ENCODE results near the gene PCDHB16. TPM values are rescaled to one million over a fixed set of nuclear protein-coding genes. Genes with fewer than 3 reads are reported as not detected.
"Not testable (repeated sequence)": the region's sequence is repeated elsewhere in the genome, so short reads cannot be mapped to it uniquely, and the experiment has no call there.

Gene PCDHB16
- polyA plus RNA-seq, 12 donors, result 2.8 to 6.3 (median 3.9) TPM; not detected in 1

- DNase-seq, result no peak
Measured at GRCh38 chr5:141223112-141223783, 41.1 kb downstream of the PCDHB16 start, which contains the start of gene PCDHB14. Gene PCDHB14, plus strand, starts transcription at chr5:141223343. Its CDS starts 163 bp downstream, at chr5:141223506.

GRCh38 chr5:141224844-141225243 lies 42.7 kb downstream of the PCDHB16 start:
- DNase-seq, result not testable (repeated sequence)

- DNase-seq, result not testable (repeated sequence)
Measured at GRCh38 chr5:141225421-141225820, 43.2 kb downstream of the PCDHB16 start.

GRCh38 chr5:141234109-141234667 lies 52.0 kb downstream of the PCDHB16 start:
- peak; percentile 18 for DNase-seq

Other genes with a start within 250 kb of the PCDHB16 start
- 1 to 10 TPM in 6 of 12 donors, under 1 TPM in 4, not detected in 2; 0.66 to 9.4 (median 1.1) TPM for gene PCDHAC2, start 215.9 kb upstream of the PCDHB16 start, polyA plus RNA-seq (ENCODE audit: insufficient read length in 12 of 12)
- under 1 TPM in 10 of 12 donors, not detected in 2; 0.05 to 0.23 (median 0.11) TPM for gene PCDHB1, start 131.0 kb upstream of the PCDHB16 start, polyA plus RNA-seq (ENCODE audit: insufficient read length in 12 of 12)
- gene PCDHB2, start 87.8 kb upstream of the PCDHB16 start, polyA plus RNA-seq (ENCODE audit: insufficient read length in 12 of 12), result 1 to 10 TPM in 11 of 12 donors, not detected in 1; 2.9 to 5.8 (median 4.2) TPM
- gene PCDHB3, start 81.9 kb upstream of the PCDHB16 start, polyA plus RNA-seq (ENCODE audit: insufficient read length in 12 of 12), result 1 to 10 TPM in 10 of 12 donors, not detected in 2; 1.4 to 2.4 (median 2.1) TPM
- 1 to 10 TPM in 10 of 12 donors, not detected in 2; 2.6 to 4.6 (median 3.2) TPM for gene PCDHB4, start 60.6 kb upstream of the PCDHB16 start, polyA plus RNA-seq (ENCODE audit: insufficient read length in 12 of 12)
- 1 to 10 TPM in 11 of 12 donors, not detected in 1; 3.1 to 5.1 (median 3.9) TPM for gene PCDHB5, start 47.2 kb upstream of the PCDHB16 start, polyA plus RNA-seq (ENCODE audit: insufficient read length in 12 of 12)
- gene PCDHB6, start 32.3 kb upstream of the PCDHB16 start, polyA plus RNA-seq (ENCODE audit: insufficient read length in 12 of 12), result 1 to 10 TPM in 11 of 12 donors, not detected in 1; 1.6 to 3.8 (median 1.9) TPM
- 1 to 10 TPM in 11 of 12 donors, not detected in 1; 1.8 to 3.3 (median 2.4) TPM for gene PCDHB7, start 9.7 kb upstream of the PCDHB16 start, polyA plus RNA-seq (ENCODE audit: insufficient read length in 12 of 12)
- gene PCDHB8, start 4.6 kb upstream of the PCDHB16 start, polyA plus RNA-seq (ENCODE audit: insufficient read length in 12 of 12), result 1 to 10 TPM in 6 of 12 donors, under 1 TPM in 4, not detected in 2; 0.44 to 1.6 (median 1.2) TPM
- 1 to 10 TPM in 10 of 12 donors, not detected in 2; 1.4 to 4.6 (median 2.3) TPM for gene PCDHB9, start 4.8 kb downstream of the PCDHB16 start, polyA plus RNA-seq (ENCODE audit: insufficient read length in 12 of 12)
- 1 to 10 TPM in 10 of 12 donors, not detected in 2; 3.2 to 5.7 (median 4.8) TPM for gene PCDHB10, start 10.0 kb downstream of the PCDHB16 start, polyA plus RNA-seq (ENCODE audit: insufficient read length in 12 of 12)
- 1 to 10 TPM in 11 of 12 donors, not detected in 1; 1.6 to 3.4 (median 2.5) TPM for gene PCDHB11, start 17.2 kb downstream of the PCDHB16 start, polyA plus RNA-seq (ENCODE audit: insufficient read length in 12 of 12)
- gene PCDHB12, start 26.3 kb downstream of the PCDHB16 start, polyA plus RNA-seq (ENCODE audit: insufficient read length in 12 of 12), result 1 to 10 TPM in 11 of 12 donors, not detected in 1; 1.9 to 3.8 (median 2.8) TPM
- 1 to 10 TPM in 11 of 12 donors, not detected in 1; 2.2 to 4.3 (median 3.0) TPM for gene PCDHB13, start 31.5 kb downstream of the PCDHB16 start, polyA plus RNA-seq (ENCODE audit: insufficient read length in 12 of 12)
- gene PCDHB14, start 41.0 kb downstream of the PCDHB16 start, polyA plus RNA-seq (ENCODE audit: insufficient read length in 12 of 12), result 1 to 10 TPM in 11 of 12 donors, not detected in 1; 5.4 to 9.6 (median 7.0) TPM
- gene PCDHB15, start 63.0 kb downstream of the PCDHB16 start, polyA plus RNA-seq (ENCODE audit: insufficient read length in 12 of 12), result 10 to 100 TPM in 1 of 12 donors, 1 to 10 TPM in 10, not detected in 1; 5.8 to 12.3 (median 6.8) TPM
- gene SLC25A2, start 121.7 kb downstream of the PCDHB16 start, polyA plus RNA-seq (ENCODE audit: insufficient read length in 12 of 12), result not detected
- gene TAF7, start 138.4 kb downstream of the PCDHB16 start, polyA plus RNA-seq (ENCODE audit: insufficient read length in 12 of 12), result 100 to 1,000 TPM in 2 of 12 donors, 10 to 100 TPM in 9, not detected in 1; 77.9 to 106 (median 91.7) TPM
- under 1 TPM in 10 of 12 donors, not detected in 2; 0.44 to 0.86 (median 0.56) TPM for gene PCDHGA1, start 148.1 kb downstream of the PCDHB16 start, polyA plus RNA-seq (ENCODE audit: insufficient read length in 12 of 12)
- gene PCDHGA2, start 156.4 kb downstream of the PCDHB16 start, polyA plus RNA-seq (ENCODE audit: insufficient read length in 12 of 12), result 1 to 10 TPM in 11 of 12 donors, not detected in 1; 1.6 to 5.9 (median 2.5) TPM
- gene PCDHGA3, start 161.4 kb downstream of the PCDHB16 start, polyA plus RNA-seq (ENCODE audit: insufficient read length in 12 of 12), result 1 to 10 TPM in 10 of 12 donors, not detected in 2; 1.2 to 1.8 (median 1.4) TPM
- gene PCDHGB1, start 167.7 kb downstream of the PCDHB16 start, polyA plus RNA-seq (ENCODE audit: insufficient read length in 12 of 12), result 1 to 10 TPM in 1 of 12 donors, under 1 TPM in 9, not detected in 2; 0.32 to 1.0 (median 0.65) TPM
- gene PCDHGA4, start 172.6 kb downstream of the PCDHB16 start, polyA plus RNA-seq (ENCODE audit: insufficient read length in 12 of 12), result 1 to 10 TPM in 9 of 12 donors, under 1 TPM in 1, not detected in 2; 0.93 to 1.9 (median 1.5) TPM
- 1 to 10 TPM in 10 of 12 donors, not detected in 2; 1.8 to 3.0 (median 2.1) TPM for gene PCDHGB2, start 177.6 kb downstream of the PCDHB16 start, polyA plus RNA-seq (ENCODE audit: insufficient read length in 12 of 12)
- 1 to 10 TPM in 10 of 12 donors, not detected in 2; 2.1 to 3.4 (median 2.7) TPM for gene PCDHGA5, start 181.8 kb downstream of the PCDHB16 start, polyA plus RNA-seq (ENCODE audit: insufficient read length in 12 of 12)
- gene PCDHGB3, start 187.9 kb downstream of the PCDHB16 start, polyA plus RNA-seq (ENCODE audit: insufficient read length in 12 of 12), result 1 to 10 TPM in 8 of 12 donors, under 1 TPM in 2, not detected in 2; 0.94 to 2.0 (median 1.3) TPM
- 1 to 10 TPM in 10 of 12 donors, not detected in 2; 2.5 to 5.4 (median 3.5) TPM for gene PCDHGA6, start 191.5 kb downstream of the PCDHB16 start, polyA plus RNA-seq (ENCODE audit: insufficient read length in 12 of 12)
- 1 to 10 TPM in 10 of 12 donors, not detected in 2; 1.1 to 2.0 (median 1.6) TPM for gene PCDHGA7, start 200.4 kb downstream of the PCDHB16 start, polyA plus RNA-seq (ENCODE audit: insufficient read length in 12 of 12)
- 1 to 10 TPM in 11 of 12 donors, not detected in 1; 1.9 to 3.5 (median 2.3) TPM for gene PCDHGB4, start 205.3 kb downstream of the PCDHB16 start, polyA plus RNA-seq (ENCODE audit: insufficient read length in 12 of 12)
- 1 to 10 TPM in 1 of 12 donors, under 1 TPM in 9, not detected in 2; 0.34 to 1.1 (median 0.66) TPM for gene PCDHGA8, start 210.2 kb downstream of the PCDHB16 start, polyA plus RNA-seq (ENCODE audit: insufficient read length in 12 of 12)
- gene PCDHGB5, start 215.6 kb downstream of the PCDHB16 start, polyA plus RNA-seq (ENCODE audit: insufficient read length in 12 of 12), result 1 to 10 TPM in 11 of 12 donors, not detected in 1; 2.7 to 7.7 (median 4.0) TPM
- 1 to 10 TPM in 11 of 12 donors, not detected in 1; 2.8 to 5.2 (median 4.2) TPM for gene PCDHGA9, start 220.4 kb downstream of the PCDHB16 start, polyA plus RNA-seq (ENCODE audit: insufficient read length in 12 of 12)
- 1 to 10 TPM in 11 of 12 donors, not detected in 1; 2.8 to 7.7 (median 4.3) TPM for gene PCDHGB6, start 225.6 kb downstream of the PCDHB16 start, polyA plus RNA-seq (ENCODE audit: insufficient read length in 12 of 12)
- 1 to 10 TPM in 11 of 12 donors, not detected in 1; 1.3 to 3.4 (median 1.8) TPM for gene PCDHGA10, start 230.6 kb downstream of the PCDHB16 start, polyA plus RNA-seq (ENCODE audit: insufficient read length in 12 of 12)
- 10 to 100 TPM in 3 of 12 donors, 1 to 10 TPM in 8, not detected in 1; 6.5 to 14.7 (median 8.6) TPM for gene PCDHGB7, start 235.3 kb downstream of the PCDHB16 start, polyA plus RNA-seq (ENCODE audit: insufficient read length in 12 of 12)
- 1 to 10 TPM in 10 of 12 donors, not detected in 2; 2.6 to 5.1 (median 3.4) TPM for gene PCDHGA11, start 238.7 kb downstream of the PCDHB16 start, polyA plus RNA-seq (ENCODE audit: insufficient read length in 12 of 12)
- gene PCDHGA12, start 248.1 kb downstream of the PCDHB16 start, polyA plus RNA-seq (ENCODE audit: insufficient read length in 12 of 12), result 1 to 10 TPM in 10 of 12 donors, not detected in 2; 1.2 to 4.6 (median 2.1) TPM

Data from muscle of arm (tissue), 12 donors.